HEK293 (cell line): Measurements from ENCODE around the gene STAB2.
A peak's percentile ranks its signal among the peaks of the same experiment; 100 is the strongest.

Experiments used
- CTCF ChIA-PET: fragments of 350-600 bp; formaldehyde crosslinking; extraction: SDS; loops from one replicate; lab custom pipeline; 2021; ENCODE audit warnings: antibody characterized with exemption; lab: Yijun Ruan, JAX
- POLR2A ChIA-PET: fragments of 300-600 bp; formaldehyde crosslinking; extraction: SDS; loops from one replicate; lab custom pipeline; 2020; ENCODE audit warnings: antibody characterized with exemption, inconsistent platforms; lab: Yijun Ruan, JAX
- H3K27ac ChIP-seq: fragments of 200-500 bp; sonication (Bioruptor generic); 2 replicates; pipeline ENCODE4 v1.5.1; 2014; ENCODE audit warnings: low read depth, low read length, control low read depth, inconsistent platforms; ENCODE audit errors: extremely low read depth
- H3K36me3 ChIP-seq, 2 experiments: fragments of 200-500 bp in 1 of 2; sonication (Bioruptor generic) in 1 of 2; 1 replicate in 1 of 2; 2 replicates in 1 of 2; pipeline ENCODE4 v1.5.1; 2014 to 2017; ENCODE audit warnings: inconsistent platforms in 2 of 2, low read length in 2 of 2; ENCODE audit not compliant: control insufficient read depth in 2 of 2, insufficient read depth in 1 of 2
- H3K4me1 ChIP-seq: fragments of 200-500 bp; sonication (Bioruptor generic); 2 replicates; pipeline ENCODE4 v1.5.1; 2014; ENCODE audit warnings: mild to moderate bottlenecking, low read length, inconsistent platforms; ENCODE audit not compliant: control insufficient read depth, insufficient read depth
- H3K4me3 ChIP-seq: 2 replicates; pipeline ENCODE4 v1.5.1; 2011; ENCODE audit warnings: low read depth, mild to moderate bottlenecking, control low read depth, low read length, moderate library complexity
- H3K9me3 ChIP-seq: fragments of 200-500 bp; sonication (Bioruptor generic); 2 replicates; pipeline ENCODE4 v1.5.1; 2014; ENCODE audit warnings: low read depth, low read length, inconsistent platforms; ENCODE audit not compliant: control insufficient read depth, insufficient read depth
- KLF8 ChIP-seq: fragments of 450-650 bp; formaldehyde crosslinking; IDR thresholded peaks from 2 replicates; pipeline ENCODE4 v1.5.1; 2016; ENCODE audit warnings: missing biosample characterization, missing genetic modification characterization
- OSR2 ChIP-seq: fragments of 450-650 bp; formaldehyde crosslinking; IDR thresholded peaks from 2 replicates; pipeline ENCODE4 v1.5.1; 2016; ENCODE audit warnings: missing biosample characterization, missing genetic modification characterization
- WT1 ChIP-seq: fragments of 450-650 bp; formaldehyde crosslinking; IDR thresholded peaks from 2 replicates; pipeline ENCODE4 v1.5.1; 2016; ENCODE audit warnings: missing biosample characterization, missing genetic modification characterization
- ZBTB21 ChIP-seq: fragments of 450-650 bp; formaldehyde crosslinking; IDR thresholded peaks from 2 replicates; pipeline ENCODE4 v1.5.1; 2017; ENCODE audit warnings: missing biosample characterization, missing genetic modification characterization
- ZNF76 ChIP-seq: fragments of 450-650 bp; formaldehyde crosslinking; IDR thresholded peaks from 2 replicates; pipeline ENCODE4; 2016; ENCODE audit warnings: low read depth, missing biosample characterization, missing genetic modification characterization, borderline replicate concordance
- ZNF830 ChIP-seq: fragments of 450-650 bp; IDR thresholded peaks from 2 replicates; pipeline ENCODE4 v1.5.0; 2018; ENCODE audit warnings: missing biosample characterization, missing genetic modification characterization, low read depth, mild to moderate bottlenecking, moderate library complexity
- TF ChIP-seq, protein P1 (sequence below): fragments of 450-650 bp; formaldehyde crosslinking; IDR thresholded peaks from 2 replicates; pipeline ENCODE4 v1.5.1; 2016; ENCODE audit warnings: missing biosample characterization, missing genetic modification characterization
- TF ChIP-seq, protein P2 (sequence below): fragments of 450-650 bp; formaldehyde crosslinking; IDR thresholded peaks from 2 replicates; pipeline ENCODE4 v1.5.1; 2017; ENCODE audit warnings: missing biosample characterization, missing genetic modification characterization

The STAB2 gene

DNA sequence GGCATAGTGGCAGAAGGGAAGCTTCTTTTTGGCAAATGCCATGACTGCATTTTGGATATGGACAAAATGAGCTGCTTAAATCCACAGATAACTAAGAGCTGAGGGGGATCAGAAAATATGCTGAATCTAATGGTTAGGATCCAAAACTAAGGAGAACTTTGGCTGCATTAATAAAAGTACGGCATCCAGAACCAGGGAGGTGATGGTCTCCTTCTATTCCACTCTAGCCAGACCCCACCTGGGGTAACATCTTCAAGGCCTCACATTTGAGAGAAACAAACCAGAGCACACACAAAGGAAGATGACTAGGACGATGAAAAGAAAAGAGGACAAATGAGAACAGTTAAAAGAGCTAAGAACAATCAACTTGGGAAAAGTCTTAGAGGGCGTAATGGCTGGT is 226.4 kb downstream of the STAB2 start:
- no peak overlapping the region for H3K4me3 ChIP-seq
- H3K27ac ChIP-seq: no peak overlapping the region
- ChIA-PET POLR2A (interaction anchor here (2.2 kb wide), 1 partner anchor 27 kb away, joined by 7 read pairs; the partner anchor contains the start of gene NT5DC3), CTCF (interaction anchor here (0.6 kb wide), 1 partner anchor 39 kb away, joined by 4 read pairs; no protein-coding TSS in a partner anchor)
- TF ChIP-seq ZBTB21: no peak
- TF ChIP-seq OSR2 (tag by site-specific recombination): no peak
- H3K36me3 ChIP-seq: peaks cover 5 to 42% of the 10 kb centered on the region in 2 experiments; a peak in 1 of 3 replicates
- no peaks in the 10 kb centered on the region for H3K9me3 ChIP-seq
- no peaks in the 10 kb centered on the region for H3K4me1 ChIP-seq

DNA sequence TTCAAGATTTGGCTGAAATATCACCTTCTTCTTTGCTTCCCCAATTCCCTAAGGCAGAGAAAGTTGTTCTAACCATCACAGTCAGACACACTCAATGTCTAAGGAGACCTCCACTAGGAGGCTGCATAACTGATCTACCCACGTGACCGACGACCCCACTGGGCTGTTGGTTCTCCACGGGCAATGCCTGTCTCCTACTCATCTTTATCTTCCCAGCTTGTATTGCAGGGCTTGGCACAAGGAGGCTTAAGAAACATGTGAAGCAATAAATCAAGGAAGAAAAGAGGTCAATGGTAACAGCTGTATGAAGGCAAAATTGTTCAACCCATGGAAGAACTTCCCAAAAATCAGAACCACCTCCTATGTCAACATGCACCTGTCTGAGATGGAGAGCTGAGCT is 226.9 kb downstream of the STAB2 start:
- POLR2A ChIA-PET: interaction anchor here (2.2 kb wide), 1 partner anchor 27 kb away, joined by 7 read pairs; the partner anchor contains the start of gene NT5DC3
- no peak for TF ChIP-seq ZNF830 (tag by site-specific recombination)
- TF ChIP-seq KLF8: no peak
- TF ChIP-seq, all 188 proteins: peak for 0
- Histone ChIP-seq H3K27ac (no peak overlapping the region), H3K4me1 (no peaks in the 10 kb centered on the region), H3K4me3 (no peak overlapping the region), H3K36me3 (peaks cover 5 to 42% of the 10 kb centered on the region in 2 experiments; a peak in 1 of 3 replicates), H3K9me3 (no peaks in the 10 kb centered on the region)
- CTCF ChIA-PET: interaction anchor here (0.5 kb wide), 1 partner anchor 54 kb away, joined by 3 read pairs; no protein-coding TSS in a partner anchor

DNA sequence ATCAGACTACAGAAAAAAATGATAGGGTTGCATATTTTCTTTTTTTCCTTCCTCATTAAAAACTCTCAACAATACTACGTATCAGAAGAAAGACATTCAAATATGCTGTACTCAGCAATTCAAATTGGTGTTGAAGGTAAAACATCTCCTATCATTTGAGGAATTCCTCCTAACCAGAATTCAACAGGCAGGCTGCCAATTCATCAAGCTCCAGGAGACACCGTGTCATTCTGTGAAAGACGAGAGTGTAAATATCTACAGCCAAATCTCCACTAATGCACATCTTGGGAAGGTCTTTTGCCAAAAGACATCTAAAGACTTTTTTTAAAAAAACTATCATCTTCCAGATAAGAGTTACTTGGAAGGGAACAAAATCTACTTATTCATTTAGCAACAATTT is 227.4 kb downstream of the STAB2 start:
- Histone ChIP-seq H3K27ac (no peak overlapping the region), H3K36me3 (peaks cover 5 to 37% of the 10 kb centered on the region in 2 experiments; a peak in 1 of 3 replicates), H3K4me3 (no peak overlapping the region), H3K4me1 (no peaks in the 10 kb centered on the region), H3K9me3 (no peaks in the 10 kb centered on the region)
- TF ChIP-seq ZNF76 (tag by site-specific recombination) (no peak), WT1 (tag by site-specific recombination) (no peak)
- TF ChIP-seq, protein P1, sequence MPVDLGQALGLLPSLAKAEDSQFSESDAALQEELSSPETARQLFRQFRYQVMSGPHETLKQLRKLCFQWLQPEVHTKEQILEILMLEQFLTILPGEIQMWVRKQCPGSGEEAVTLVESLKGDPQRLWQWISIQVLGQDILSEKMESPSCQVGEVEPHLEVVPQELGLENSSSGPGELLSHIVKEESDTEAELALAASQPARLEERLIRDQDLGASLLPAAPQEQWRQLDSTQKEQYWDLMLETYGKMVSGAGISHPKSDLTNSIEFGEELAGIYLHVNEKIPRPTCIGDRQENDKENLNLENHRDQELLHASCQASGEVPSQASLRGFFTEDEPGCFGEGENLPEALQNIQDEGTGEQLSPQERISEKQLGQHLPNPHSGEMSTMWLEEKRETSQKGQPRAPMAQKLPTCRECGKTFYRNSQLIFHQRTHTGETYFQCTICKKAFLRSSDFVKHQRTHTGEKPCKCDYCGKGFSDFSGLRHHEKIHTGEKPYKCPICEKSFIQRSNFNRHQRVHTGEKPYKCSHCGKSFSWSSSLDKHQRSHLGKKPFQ: no peak
- TF ChIP-seq, protein P2, sequence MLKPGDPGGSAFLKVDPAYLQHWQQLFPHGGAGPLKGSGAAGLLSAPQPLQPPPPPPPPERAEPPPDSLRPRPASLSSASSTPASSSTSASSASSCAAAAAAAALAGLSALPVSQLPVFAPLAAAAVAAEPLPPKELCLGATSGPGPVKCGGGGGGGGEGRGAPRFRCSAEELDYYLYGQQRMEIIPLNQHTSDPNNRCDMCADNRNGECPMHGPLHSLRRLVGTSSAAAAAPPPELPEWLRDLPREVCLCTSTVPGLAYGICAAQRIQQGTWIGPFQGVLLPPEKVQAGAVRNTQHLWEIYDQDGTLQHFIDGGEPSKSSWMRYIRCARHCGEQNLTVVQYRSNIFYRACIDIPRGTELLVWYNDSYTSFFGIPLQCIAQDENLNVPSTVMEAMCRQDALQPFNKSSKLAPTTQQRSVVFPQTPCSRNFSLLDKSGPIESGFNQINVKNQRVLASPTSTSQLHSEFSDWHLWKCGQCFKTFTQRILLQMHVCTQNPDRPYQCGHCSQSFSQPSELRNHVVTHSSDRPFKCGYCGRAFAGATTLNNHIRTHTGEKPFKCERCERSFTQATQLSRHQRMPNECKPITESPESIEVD: peak; percentile 46
- ChIA-PET POLR2A (interaction anchor here (2.2 kb wide), 1 partner anchor 26 kb away, joined by 7 read pairs; the partner anchor contains the start of gene NT5DC3), CTCF (interaction anchor here (0.5 to 0.7 kb wide), 2 partner anchors 12 to 54 kb away, joined by 3 to 4 read pairs; no protein-coding TSS in a partner anchor)
